Neural cell (in vitro differentiated cells): ENCODE data around the gene AGAP3.

Source experiments
- CTCF ChIP-seq: fragments of 450-650 bp; IDR thresholded peaks from 2 replicates; pipeline ENCODE4 v1.5.1; 2014; ENCODE audit warnings: antibody characterized with exemption, mild to moderate bottlenecking, moderate library complexity; ENCODE audit not compliant: poor library complexity, severe bottlenecking
- EP300 ChIP-seq: fragments of 450-650 bp; conservative IDR thresholded peaks from 2 replicates; pipeline ENCODE4 v1.6.1; 2014; ENCODE audit warnings: antibody characterized with exemption, mild to moderate bottlenecking, moderate library complexity; ENCODE audit not compliant: poor library complexity, severe bottlenecking
- EZH2 ChIP-seq: fragments of 200-600, 300-800 bp; shearing (Covaris generic), sonication (generic); IDR thresholded peaks from 2 replicates; pipeline ENCODE4 v1.6.1; 2014; ENCODE audit warnings: antibody characterized with exemption, low read length, borderline replicate concordance, mild to moderate bottlenecking; ENCODE audit not compliant: insufficient read depth, poor library complexity, severe bottlenecking
- POLR2AphosphoS5 ChIP-seq: IDR thresholded peaks from 2 replicates; pipeline ENCODE4 v1.6.1; 2012
- RAD21 ChIP-seq: fragments of 450-650 bp; conservative IDR thresholded peaks from 2 replicates; pipeline ENCODE4 v1.6.1; 2014; ENCODE audit warnings: antibody characterized with exemption, mild to moderate bottlenecking, moderate library complexity
- REST ChIP-seq: IDR thresholded peaks from 2 replicates; pipeline ENCODE4 v1.6.1; 2012; ENCODE audit warnings: borderline replicate concordance
- SMC3 ChIP-seq: fragments of 450-650 bp; conservative IDR thresholded peaks from 2 replicates; pipeline ENCODE4 v1.6.1; 2014; ENCODE audit warnings: antibody characterized with exemption, mild to moderate bottlenecking, moderate library complexity; ENCODE audit not compliant: poor library complexity
- TAF1 ChIP-seq: IDR thresholded peaks from 2 replicates; pipeline ENCODE4 v1.6.1; 2012; ENCODE audit warnings: low read depth

- TF ChIP-seq CTCF (no peak), POLR2AphosphoS5 (no peak), EZH2 (no peak), TAF1 (no peak), REST (no peak), EP300 (no peak), SMC3 (no peak), RAD21 (no peak)
Observed at GRCh38 chr7:151174246-151175046, 88.2 kb downstream of the AGAP3 start.
